Measurements from ENCODE around the gene ECEL1.
A peak's percentile ranks its signal among the peaks of the same experiment; 100 is the strongest.
"Not testable (repeated sequence)": the region's sequence is repeated elsewhere in the genome, so short reads cannot be mapped to it uniquely, and the experiment has no call there.

Gene ECEL1

DNA sequence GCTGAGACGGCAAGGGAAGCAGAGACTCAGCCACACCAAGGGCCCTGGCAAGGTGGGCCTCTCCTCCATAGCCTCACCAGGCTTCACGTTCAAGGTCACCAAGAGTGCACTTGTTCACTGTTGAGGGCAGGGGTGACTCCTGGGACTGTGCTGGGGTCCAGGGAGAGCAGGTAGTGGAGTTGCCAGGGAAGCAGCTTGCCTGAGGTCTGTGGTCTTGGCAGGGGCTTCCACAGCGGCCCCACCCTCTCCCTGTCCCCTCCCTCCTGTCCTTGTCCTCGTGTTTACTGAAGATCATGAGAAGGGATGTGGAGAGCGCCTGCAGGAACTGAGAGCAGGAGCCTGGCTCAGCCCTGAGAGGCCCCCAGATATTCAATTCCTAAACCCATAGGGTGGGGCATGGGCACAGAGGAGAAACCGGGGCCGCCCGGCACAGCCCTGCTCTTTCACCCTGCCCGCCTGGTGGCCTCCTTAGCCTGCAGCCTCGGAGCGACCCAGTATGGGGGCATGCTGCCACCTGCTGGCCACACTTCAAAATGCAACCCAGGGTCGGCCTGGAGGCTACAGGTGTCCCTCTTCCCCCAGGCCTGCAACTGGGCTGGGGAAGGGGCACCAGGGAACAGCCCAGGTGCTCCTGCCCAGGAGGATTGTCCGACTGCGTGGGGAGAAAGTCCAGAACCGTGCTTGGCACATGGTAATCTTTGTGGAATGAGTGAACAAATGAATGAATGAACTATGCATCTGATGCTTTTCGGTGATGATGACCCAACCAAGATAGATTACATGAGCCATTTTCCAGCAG, 47.2 kb downstream of the ECEL1 start:
- peak; percentile 44 for DNase-seq

DNA sequence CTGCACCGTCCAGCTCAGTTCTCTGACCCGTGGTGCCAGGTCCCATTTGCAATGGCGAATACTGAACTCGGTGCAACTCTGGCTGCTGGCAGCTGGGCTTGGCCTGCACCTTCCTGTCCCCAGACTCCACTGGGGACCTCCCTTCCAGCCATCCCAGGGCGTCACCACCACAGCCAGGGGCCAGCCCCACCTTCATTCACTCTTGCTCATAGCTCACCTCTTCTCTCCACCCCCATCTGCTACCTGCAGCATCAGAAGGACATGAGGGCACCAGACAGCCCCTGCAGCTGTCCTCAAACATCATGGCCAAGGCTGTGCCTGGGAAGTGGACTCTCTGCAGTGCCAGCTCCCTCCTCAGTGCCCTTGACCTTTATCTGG, 47.9 kb downstream of the ECEL1 start:
- no peak for DNase-seq

GRCh38 chr2:232438951-232439757, 48.5 kb downstream of the ECEL1 start:
- DNase-seq: no peak

GRCh38 chr2:232438091-232438490, 49.5 kb downstream of the ECEL1 start:
- no peak for DNase-seq

GRCh38 chr2:232437195-232437571, 50.5 kb downstream of the ECEL1 start:
- no peak for DNase-seq

GRCh38 chr2:232436381-232437194, 51.0 kb downstream of the ECEL1 start:
- no peak for DNase-seq

DNA sequence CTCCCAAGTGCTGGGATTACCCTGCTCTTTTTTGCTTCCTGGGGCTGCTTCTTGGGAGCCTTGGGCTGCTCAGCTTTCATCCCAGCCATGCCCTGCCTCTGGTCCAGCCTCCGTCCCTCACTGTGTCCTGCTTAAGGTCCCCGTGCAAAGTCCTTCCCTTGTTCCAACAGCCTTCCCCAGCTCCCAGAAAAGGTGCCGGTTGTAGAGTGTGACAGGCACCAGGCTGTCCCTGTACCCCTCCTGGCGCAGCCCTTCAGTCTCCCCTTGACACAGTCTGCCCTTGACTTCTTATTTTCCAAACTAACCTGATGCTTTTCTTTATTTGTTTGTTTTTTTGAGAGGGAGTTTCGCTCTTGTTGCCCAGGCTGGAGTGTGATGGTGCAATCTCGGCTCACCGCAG, 51.8 kb downstream of the ECEL1 start:
- DNase-seq: no peak

GRCh38 chr2:232435375-232435648, 52.3 kb downstream of the ECEL1 start:
- DNase-seq: no peak

GRCh38 chr2:232434563-232435374, 52.9 kb downstream of the ECEL1 start:
- DNase-seq: no peak

GRCh38 chr2:232434091-232434490, 53.5 kb downstream of the ECEL1 start:
- no peak for DNase-seq

- not testable (repeated sequence) for DNase-seq
These were observed 54.0 kb downstream of the ECEL1 start for GRCh38 chr2:232433622-232434021.

- no peak for DNase-seq
These were observed 54.9 kb downstream of the ECEL1 start for GRCh38 chr2:232432598-232433184.

DNA sequence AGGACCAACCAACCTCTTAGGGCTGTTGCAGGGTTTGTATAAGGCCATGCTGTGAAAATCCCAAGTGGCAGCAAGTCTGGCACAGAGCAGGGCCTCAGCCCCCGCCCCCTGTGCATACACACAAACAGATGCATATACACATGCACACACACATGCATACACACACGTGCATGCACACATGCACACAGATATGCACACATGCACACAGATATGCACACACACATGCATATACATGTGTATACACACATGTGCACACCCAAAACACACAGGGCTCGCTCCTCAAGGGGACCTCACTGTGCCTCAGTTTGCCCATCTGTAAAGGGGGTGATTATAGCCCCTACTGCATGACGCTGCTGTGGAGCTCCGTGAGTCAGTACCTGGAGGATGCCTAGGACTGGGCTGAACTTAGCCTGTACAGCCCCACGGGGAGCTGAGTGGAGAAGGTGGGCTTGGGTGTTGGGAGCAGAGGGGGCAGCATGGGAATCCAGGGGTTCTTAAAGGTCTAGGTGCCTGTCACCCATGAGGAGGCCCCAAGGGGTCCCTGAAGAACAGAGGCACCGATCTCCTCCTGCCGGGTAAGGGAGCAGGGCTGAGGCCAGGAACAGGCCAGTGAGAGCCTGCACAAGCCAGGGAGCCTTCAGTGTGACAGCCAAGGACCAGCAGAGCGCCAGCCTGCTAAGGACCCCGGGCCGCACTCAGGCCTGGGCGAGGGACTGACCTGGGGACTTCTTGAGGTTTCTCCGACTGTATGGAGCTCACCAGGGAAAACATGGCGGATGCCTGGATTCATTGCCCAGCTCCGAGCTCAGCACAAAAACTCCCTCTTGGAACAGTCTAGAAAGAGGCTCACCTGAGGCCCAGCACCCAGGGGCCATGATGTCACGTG, 55.7 kb downstream of the ECEL1 start:
- no peak for DNase-seq

Data from NCI-H2029 (cell line).